Mesendoderm (in vitro differentiated cells): Measurements from ENCODE around the gene RAB20.

Source experiments
- DNase-seq: peaks from one replicate; pipeline ENCODE4 v3.0.0; 2013
- H2AK5ac ChIP-seq: 2 replicates; pipeline ENCODE4 v1.6.1; 2013; ENCODE audit warnings: low read length, inconsistent platforms
- H2BK120ac ChIP-seq: 2 replicates; pipeline ENCODE4 v1.6.1; 2013; ENCODE audit warnings: low read depth, mild to moderate bottlenecking, low read length, moderate library complexity, mixed read lengths
- H2BK15ac ChIP-seq: replicated peaks from 2 replicates; pipeline ENCODE4 v1.6.1; 2013; ENCODE audit warnings: low read depth, mild to moderate bottlenecking, moderate library complexity
- H2BK5ac ChIP-seq: 2 replicates; pipeline ENCODE4 v1.6.1; 2013; ENCODE audit warnings: low read length, inconsistent platforms
- H3K18ac ChIP-seq: 2 replicates; pipeline ENCODE4 v1.6.1; 2013; ENCODE audit warnings: mild to moderate bottlenecking, low read length, mixed read lengths
- H3K23ac ChIP-seq: one replicate; pipeline ENCODE4 v1.6.1; 2013; ENCODE audit warnings: low read length
- H3K27ac ChIP-seq: 2 replicates; pipeline ENCODE4 v1.5.1; 2013; ENCODE audit warnings: low read depth, mild to moderate bottlenecking, inconsistent platforms, low read length, moderate library complexity
- H3K27me3 ChIP-seq: 2 replicates; pipeline ENCODE4 v1.6.1; 2013; ENCODE audit warnings: low read length, control low read depth, mild to moderate bottlenecking, inconsistent platforms; ENCODE audit not compliant: insufficient read depth, poor library complexity
- H3K36me3 ChIP-seq: 2 replicates; pipeline ENCODE4 v1.6.1; 2013; ENCODE audit warnings: low read length, inconsistent platforms; ENCODE audit not compliant: control insufficient read depth, insufficient read depth
- H3K4ac ChIP-seq: one replicate; pipeline ENCODE4 v1.6.1; 2013; ENCODE audit warnings: low read depth, mild to moderate bottlenecking, low read length, moderate library complexity
- H3K4me1 ChIP-seq: 2 replicates; pipeline ENCODE4 v1.6.1; 2013; ENCODE audit warnings: low read depth, low read length, inconsistent platforms; ENCODE audit not compliant: control insufficient read depth
- H3K4me2 ChIP-seq: 2 replicates; pipeline ENCODE4 v1.6.1; 2013; ENCODE audit warnings: low read length
- H3K4me3 ChIP-seq: 2 replicates; pipeline ENCODE4 v1.5.1; 2013; ENCODE audit warnings: mild to moderate bottlenecking, low read length
- H3K56ac ChIP-seq: one replicate; pipeline ENCODE4 v1.6.1; 2013; ENCODE audit warnings: low read length
- H3K79me1 ChIP-seq: 2 replicates; pipeline ENCODE4 v1.6.1; 2013; ENCODE audit warnings: low read length, inconsistent platforms
- H3K79me2 ChIP-seq: 2 replicates; pipeline ENCODE4 v1.6.1; 2013; ENCODE audit warnings: mild to moderate bottlenecking, low read length; ENCODE audit not compliant: control insufficient read depth, insufficient read depth
- H3K9ac ChIP-seq: 2 replicates; pipeline ENCODE4 v1.6.1; 2013; ENCODE audit warnings: low read length, inconsistent platforms
- H4K5ac ChIP-seq: one replicate; pipeline ENCODE4 v1.6.1; 2013; ENCODE audit warnings: low read length
- H4K8ac ChIP-seq: one replicate; pipeline ENCODE4 v1.6.1; 2013; ENCODE audit warnings: low read depth, mild to moderate bottlenecking, control low read depth, low read length, moderate library complexity
- WGBS: extraction: QIAGEN DNeasy Blood & Tissue Kit; methylation state at CpG from one replicate; pipeline ENCODE4 v1.1.7; 2013; ENCODE audit warnings: low lambda C conversion rate, missing lambda C conversion rate; ENCODE audit not compliant: insufficient coverage; ENCODE audit errors: extremely low coverage; 5-methylcytosine and 5-hydroxymethylcytosine counted together

The RAB20 gene

GRCh38 chr13:110552767-110553166 is 8.8 kb downstream of the RAB20 start:
- peaks cover 42% of the 10 kb centered on the region for H3K79me1 ChIP-seq
- no peak overlapping the region for H3K9ac ChIP-seq
- no peak overlapping the region for H2BK120ac ChIP-seq
- no peaks in the 10 kb centered on the region for H3K27me3 ChIP-seq
- peaks cover 61% of the 10 kb centered on the region for H3K79me2 ChIP-seq
- H3K4me1 ChIP-seq: peaks cover 14% of the 10 kb centered on the region
- no peak overlapping the region for H2AK5ac ChIP-seq
- no peak overlapping the region for H3K23ac ChIP-seq
- H3K18ac ChIP-seq: no peak overlapping the region
- no peak overlapping the region for H3K4ac ChIP-seq
- no peak overlapping the region for H4K5ac ChIP-seq
- no peak overlapping the region for H3K27ac ChIP-seq
- no CpG with 5 or more reads among the region's 9 CpGs for WGBS
- no peak overlapping the region for H2BK5ac ChIP-seq
- H3K56ac ChIP-seq: no peak overlapping the region
- H2BK15ac ChIP-seq: no peak overlapping the region
- H3K36me3 ChIP-seq: peaks cover 2% of the 10 kb centered on the region
- DNase-seq: no peak
- no peak overlapping the region for H3K4me2 ChIP-seq
- no peak overlapping the region for H3K4me3 ChIP-seq
- H4K8ac ChIP-seq: no peak overlapping the region

GRCh38 chr13:110551284-110551683 is 10.2 kb downstream of the RAB20 start:
- H3K4ac ChIP-seq: no peak overlapping the region
- H4K8ac ChIP-seq: no peak overlapping the region
- peaks cover 14% of the 10 kb centered on the region for H3K4me1 ChIP-seq
- H3K27ac ChIP-seq: no peak overlapping the region
- H3K23ac ChIP-seq: no peak overlapping the region
- no peak overlapping the region for H2BK120ac ChIP-seq
- no peak overlapping the region for H3K4me3 ChIP-seq
- H2AK5ac ChIP-seq: no peak overlapping the region
- no peak overlapping the region for H2BK5ac ChIP-seq
- peak overlapping the region; percentile 9 for H3K56ac ChIP-seq
- H3K79me1 ChIP-seq: peaks cover 37% of the 10 kb centered on the region
- WGBS: no CpG with 5 or more reads among the region's 11 CpGs
- H3K79me2 ChIP-seq: peaks cover 51% of the 10 kb centered on the region
- no peak overlapping the region for H3K9ac ChIP-seq
- peaks cover 2% of the 10 kb centered on the region for H3K36me3 ChIP-seq
- no peak overlapping the region for H2BK15ac ChIP-seq
- no peak overlapping the region for H3K4me2 ChIP-seq
- H4K5ac ChIP-seq: no peak overlapping the region
- no peaks in the 10 kb centered on the region for H3K27me3 ChIP-seq
- no peak overlapping the region for H3K18ac ChIP-seq
- no peak for DNase-seq

GRCh38 chr13:110549795-110550160 is 11.7 kb downstream of the RAB20 start:
- Histone ChIP-seq H3K27ac (no peak overlapping the region), H3K4me1 (peaks cover 14% of the 10 kb centered on the region), H3K79me1 (peaks cover 27% of the 10 kb centered on the region), H3K18ac (no peak overlapping the region), H2BK15ac (no peak overlapping the region), H3K27me3 (no peaks in the 10 kb centered on the region), H3K36me3 (peaks cover 2% of the 10 kb centered on the region), H3K4ac (no peak overlapping the region), H3K4me3 (no peak overlapping the region), H2BK120ac (no peak overlapping the region), H2AK5ac (no peak overlapping the region), H4K5ac (no peak overlapping the region), H3K79me2 (peaks cover 38% of the 10 kb centered on the region), H3K56ac (peak overlapping the region; percentile 60), H3K4me2 (no peak overlapping the region), H4K8ac (no peak overlapping the region), H3K9ac (no peak overlapping the region), H2BK5ac (no peak overlapping the region), H3K23ac (no peak overlapping the region)
- WGBS: no CpG with 5 or more reads among the region's 11 CpGs
- DNase-seq: no peak

GRCh38 chr13:110548891-110549794 is 12.4 kb downstream of the RAB20 start:
- Histone ChIP-seq H3K4me2 (no peak overlapping the region), H3K36me3 (peaks cover 2% of the 10 kb centered on the region), H3K18ac (no peak overlapping the region), H3K9ac (peak overlapping the region; percentile 5), H2AK5ac (no peak overlapping the region), H3K4me3 (no peak overlapping the region), H4K5ac (peak overlapping the region; percentile 47), H4K8ac (no peak overlapping the region), H3K79me1 (peaks cover 27% of the 10 kb centered on the region), H3K79me2 (peaks cover 35% of the 10 kb centered on the region), H2BK5ac (no peak overlapping the region), H3K27ac (peak overlapping the region; percentile 20), H3K56ac (peak overlapping the region; percentile 80), H2BK15ac (no peak overlapping the region), H3K23ac (no peak overlapping the region), H3K4me1 (peaks cover 14% of the 10 kb centered on the region), H3K4ac (no peak overlapping the region), H2BK120ac (no peak overlapping the region), H3K27me3 (no peaks in the 10 kb centered on the region)
- DNase-seq: peak; percentile 52
- no CpG with 5 or more reads among the region's 7 CpGs for WGBS

- Histone ChIP-seq H4K5ac (no peak overlapping the region), H2AK5ac (no peak overlapping the region), H3K79me1 (peaks cover 23% of the 10 kb centered on the region), H2BK15ac (no peak overlapping the region), H3K27me3 (no peaks in the 10 kb centered on the region), H3K4me2 (no peak overlapping the region), H3K36me3 (no peaks in the 10 kb centered on the region), H3K18ac (no peak overlapping the region), H3K23ac (no peak overlapping the region), H2BK5ac (no peak overlapping the region), H3K27ac (no peak overlapping the region), H3K9ac (no peak overlapping the region), H3K79me2 (peaks cover 25% of the 10 kb centered on the region), H4K8ac (no peak overlapping the region), H3K56ac (no peak overlapping the region), H3K4ac (no peak overlapping the region), H3K4me1 (peaks cover 18% of the 10 kb centered on the region), H3K4me3 (no peak overlapping the region), H2BK120ac (no peak overlapping the region)
- no CpG with 5 or more reads among the region's 14 CpGs for WGBS
- no peak for DNase-seq
Observed at GRCh38 chr13:110546926-110547325, 14.6 kb downstream of the RAB20 start.
